PC-9 (cell line): Measurements from ENCODE around the gene CD209. TPM values are rescaled to one million over a fixed set of nuclear protein-coding genes. Genes with fewer than 3 reads are reported as not detected.

Experiments
- BruUV-seq: library from RNA; stranded (reverse); fragments of 400-500 nt; replicated peaks from 2 replicates; lab custom pipeline; 2021; lab: Mats Ljungman, UMichigan
- CTCF ChIA-PET: fragments of 300-600 bp; sonication (Branson Sonifier 250); formaldehyde crosslinking; loops from one replicate; lab custom pipeline; 2022; ENCODE audit warnings: antibody characterized with exemption; lab: Charles Lee
- POLR2A ChIA-PET: fragments of 300-600 bp; sonication (Branson Sonifier 250); formaldehyde crosslinking; loops from one replicate; lab custom pipeline; 2022; ENCODE audit warnings: antibody characterized with exemption; ENCODE audit not compliant: unreplicated experiment; lab: Charles Lee
- DNase-seq, 2 experiments: peaks; one replicate each; pipeline versions ENCODE4 v3.0.0 to v3.0.0-alpha.2; 2015 to 2022; ENCODE audit warnings: mixed read lengths in 1 of 2
- H2AFZ ChIP-seq: fragments of 200-600 bp; sonication (generic); 2 replicates; pipeline ENCODE4 v1.8.1; 2017; ENCODE audit warnings: antibody characterized with exemption
- H3F3A ChIP-seq: fragments of 200-600 bp; sonication (generic); 2 replicates; pipeline ENCODE4 v1.8.1; 2017; ENCODE audit warnings: antibody characterized with exemption, mild to moderate bottlenecking, low read depth; ENCODE audit not compliant: insufficient read depth
- H3K27ac ChIP-seq: fragments of 200-600 bp; sonication (generic); 2 replicates; pipeline ENCODE4 v1.6.1; 2016; ENCODE audit warnings: mixed run types
- H3K27me3 ChIP-seq: fragments of 200-600 bp; sonication (generic); 2 replicates; pipeline ENCODE4 v1.6.1; 2016; ENCODE audit warnings: low read depth, mixed run types; ENCODE audit not compliant: insufficient read depth
- H3K36me3 ChIP-seq: fragments of 200-600 bp; sonication (generic); 2 replicates; pipeline ENCODE4 v1.6.1; 2016; ENCODE audit warnings: low read depth, mixed run types
- H3K4me1 ChIP-seq: fragments of 200-600 bp; sonication (generic); replicated peaks from 2 replicates; pipeline ENCODE4 v1.6.1; 2016; ENCODE audit warnings: mixed run types; ENCODE audit not compliant: insufficient read depth
- H3K4me2 ChIP-seq: fragments of 200-600 bp; sonication (generic); 2 replicates; pipeline ENCODE4 v1.6.1; 2017; ENCODE audit warnings: mixed run types
- H3K4me3 ChIP-seq: fragments of 200-600 bp; sonication (generic); 2 replicates; pipeline ENCODE4 v1.6.1; 2016; ENCODE audit warnings: mixed run types
- H3K79me2 ChIP-seq: fragments of 200-600 bp; sonication (generic); 2 replicates; pipeline ENCODE4 v1.6.1; 2017; ENCODE audit warnings: low read depth, mixed run types
- H3K9me2 ChIP-seq: fragments of 200-600 bp; sonication (generic); 2 replicates; pipeline ENCODE4 v1.8.1; 2017; ENCODE audit warnings: mild to moderate bottlenecking; ENCODE audit not compliant: insufficient read depth
- H3K9me3 ChIP-seq: fragments of 200-600 bp; sonication (generic); 2 replicates; pipeline ENCODE4 v1.8.1; 2016; ENCODE audit warnings: low read depth; ENCODE audit not compliant: insufficient read depth
- H4K20me1 ChIP-seq: fragments of 200-600 bp; sonication (generic); 2 replicates; pipeline ENCODE4 v1.8.1; 2017; ENCODE audit not compliant: insufficient read depth
- EZH2 ChIP-seq: fragments of 200-600 bp; sonication (generic); IDR thresholded peaks from 2 replicates; pipeline ENCODE4 v1.8.0; 2017; ENCODE audit warnings: antibody characterized with exemption, low read depth
- intact Hi-C: fragments of 100-400 bp; cut with micrococcal nuclease; formaldehyde crosslinking; loops from one replicate; pipeline ENCODE4 v1.10.0; 2022; ENCODE audit not compliant: unreplicated experiment
- total RNA-seq: library from RNA; stranded (reverse); gene quantifications from 2 replicates; pipeline ENCODE4 v1.2.3, GENCODE V29; 2021
- TF ChIP-seq, protein P1 (sequence below): fragments of 200-600 bp; sonication (generic); conservative IDR thresholded peaks from 2 replicates; pipeline ENCODE4 v1.6.1; 2017; ENCODE audit warnings: mixed run types, antibody characterized with exemption, mild to moderate bottlenecking, moderate library complexity

CD209 gene
- total RNA-seq, 1 experiment from 2014 or later: not detected

DNA sequence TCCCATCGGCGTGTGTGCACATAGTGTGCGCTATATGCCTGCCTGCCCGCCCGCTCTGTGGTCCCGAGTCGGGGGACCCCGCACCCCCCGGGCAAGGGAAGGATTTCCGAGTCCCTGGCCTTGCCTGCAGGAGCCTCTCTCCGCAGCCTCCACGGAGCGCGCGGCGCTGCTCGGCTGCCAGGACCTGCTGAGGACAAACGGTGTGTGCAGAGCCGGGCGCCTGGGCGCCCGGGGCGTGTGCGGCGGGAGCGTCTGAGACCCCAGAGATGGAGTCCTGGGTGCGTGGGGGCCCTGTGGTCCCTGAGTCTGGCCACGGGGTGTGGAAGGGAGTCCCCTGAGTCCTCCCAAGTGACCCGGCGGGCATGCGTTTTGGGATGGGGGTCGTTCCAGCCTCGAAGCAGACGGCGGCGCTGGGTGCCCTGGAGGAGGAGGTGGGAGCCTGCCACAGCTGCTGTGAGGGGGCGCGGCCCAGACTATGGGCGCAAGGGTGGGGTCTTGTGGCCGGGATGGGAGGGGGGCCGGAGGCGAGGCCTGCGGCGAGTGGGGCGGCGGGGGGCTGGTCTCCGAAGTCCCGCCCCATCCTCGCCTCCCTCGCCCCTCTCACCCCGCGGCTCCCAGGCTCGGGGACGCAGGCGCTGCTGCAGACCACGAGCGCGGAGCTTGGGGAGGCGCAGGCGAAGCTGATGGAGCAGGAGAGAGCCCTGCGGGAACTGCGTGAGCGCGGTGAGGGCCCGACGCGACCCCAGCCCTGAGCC is 41.0 kb upstream of the CD209 start:
- no TSS peak for BruUV-seq
- H3K4me2 ChIP-seq: no peak overlapping the region
- H3K9me3 ChIP-seq: peaks cover 4% of the 10 kb centered on the region; the same call in 1 of the 2 replicates
- no peak overlapping the region for H3K27ac ChIP-seq
- CTCF ChIA-PET: interaction anchor here (0.6 kb wide), 1 partner anchor 83 kb away, joined by 4 read pairs; no protein-coding TSS in a partner anchor
- no peak overlapping the region for H2AFZ ChIP-seq
- H4K20me1 ChIP-seq: no peaks in the 10 kb centered on the region
- POLR2A ChIA-PET: no interaction called here
- peaks cover 38% of the 10 kb centered on the region for H3K4me1 ChIP-seq
- H3K9me2 ChIP-seq: no peaks in the 10 kb centered on the region
- no peaks in the 10 kb centered on the region for H3K27me3 ChIP-seq
- H3K36me3 ChIP-seq: no peaks in the 10 kb centered on the region
- no peak overlapping the region for H3K4me3 ChIP-seq
- no peak for DNase-seq
- intact Hi-C loops: no loop called here
- no peak for TF ChIP-seq EZH2
- TF ChIP-seq, protein P1, sequence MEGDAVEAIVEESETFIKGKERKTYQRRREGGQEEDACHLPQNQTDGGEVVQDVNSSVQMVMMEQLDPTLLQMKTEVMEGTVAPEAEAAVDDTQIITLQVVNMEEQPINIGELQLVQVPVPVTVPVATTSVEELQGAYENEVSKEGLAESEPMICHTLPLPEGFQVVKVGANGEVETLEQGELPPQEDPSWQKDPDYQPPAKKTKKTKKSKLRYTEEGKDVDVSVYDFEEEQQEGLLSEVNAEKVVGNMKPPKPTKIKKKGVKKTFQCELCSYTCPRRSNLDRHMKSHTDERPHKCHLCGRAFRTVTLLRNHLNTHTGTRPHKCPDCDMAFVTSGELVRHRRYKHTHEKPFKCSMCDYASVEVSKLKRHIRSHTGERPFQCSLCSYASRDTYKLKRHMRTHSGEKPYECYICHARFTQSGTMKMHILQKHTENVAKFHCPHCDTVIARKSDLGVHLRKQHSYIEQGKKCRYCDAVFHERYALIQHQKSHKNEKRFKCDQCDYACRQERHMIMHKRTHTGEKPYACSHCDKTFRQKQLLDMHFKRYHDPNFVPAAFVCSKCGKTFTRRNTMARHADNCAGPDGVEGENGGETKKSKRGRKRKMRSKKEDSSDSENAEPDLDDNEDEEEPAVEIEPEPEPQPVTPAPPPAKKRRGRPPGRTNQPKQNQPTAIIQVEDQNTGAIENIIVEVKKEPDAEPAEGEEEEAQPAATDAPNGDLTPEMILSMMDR: no peak
- H3K79me2 ChIP-seq: no peaks in the 10 kb centered on the region
- peaks cover 44% of the 10 kb centered on the region for H3F3A ChIP-seq

DNA sequence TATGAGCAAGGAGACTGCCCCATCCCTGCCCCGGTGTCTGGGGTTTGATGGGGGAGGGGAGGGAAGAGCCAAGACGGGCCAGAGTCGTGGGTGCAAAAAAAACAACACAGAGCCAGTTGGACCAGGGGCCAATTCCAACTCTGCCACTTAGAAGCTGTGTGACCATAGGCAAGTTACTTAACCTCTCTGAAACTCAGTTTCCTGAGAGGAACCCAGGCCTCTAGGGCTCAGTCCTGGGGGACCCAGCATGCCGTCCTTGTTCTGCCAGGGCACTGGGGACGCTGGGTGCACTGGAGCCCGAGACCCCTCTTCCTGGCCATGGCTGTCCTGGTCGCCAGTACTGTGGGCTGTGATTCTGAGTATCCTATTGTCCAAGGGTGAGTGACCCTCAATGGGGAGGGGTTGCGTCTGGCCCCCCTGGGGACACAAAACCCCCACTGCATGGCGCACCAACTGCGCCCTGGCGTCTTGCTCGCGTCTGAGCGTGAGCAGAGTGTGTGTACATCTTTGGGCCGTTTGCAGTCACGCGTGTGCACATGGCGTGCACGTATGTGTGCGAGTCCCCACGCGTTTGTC is 40.4 kb upstream of the CD209 start:
- H2AFZ ChIP-seq: no peak overlapping the region
- ChIA-PET CTCF (interaction anchor here (0.6 kb wide), 1 partner anchor 82 kb away, joined by 4 read pairs; no protein-coding TSS in a partner anchor), POLR2A (interaction anchor here (0.6 kb wide), 1 partner anchor 141 kb away, joined by 14 read pairs; no protein-coding TSS in a partner anchor)

DNA sequence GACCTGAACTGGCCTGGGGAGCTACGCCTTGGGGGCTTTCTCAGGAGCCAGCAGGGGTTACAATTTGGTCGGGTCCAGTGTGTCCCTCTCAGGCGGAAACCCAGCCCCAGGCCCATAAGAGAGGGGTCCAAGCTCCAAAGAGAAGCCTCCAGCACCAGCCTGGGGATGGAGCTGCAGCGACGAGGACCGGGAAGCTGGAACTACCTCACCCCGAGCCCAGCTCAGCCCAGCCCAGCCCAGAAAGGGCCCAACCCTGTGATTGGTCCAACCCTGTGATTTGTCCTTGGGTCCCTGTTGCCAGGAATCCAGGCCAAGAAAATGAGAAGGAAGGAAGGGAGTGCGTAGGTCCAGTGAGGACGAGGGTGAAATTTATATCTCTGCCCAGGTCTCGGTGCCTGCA is 39.8 kb upstream of the CD209 start:
- Histone ChIP-seq H3K27me3 (no peaks in the 10 kb centered on the region), H3K27ac (no peak overlapping the region), H3K9me3 (no peaks in the 10 kb centered on the region), H3K4me3 (no peak overlapping the region), H3K4me1 (peaks cover 32% of the 10 kb centered on the region), H3K79me2 (no peaks in the 10 kb centered on the region), H2AFZ (no peak overlapping the region), H3F3A (peaks cover 44% of the 10 kb centered on the region), H4K20me1 (no peaks in the 10 kb centered on the region), H3K4me2 (no peak overlapping the region), H3K36me3 (no peaks in the 10 kb centered on the region), H3K9me2 (no peaks in the 10 kb centered on the region)
- intact Hi-C loops: no loop called here
- TF ChIP-seq, protein P1: no peak
- TF ChIP-seq EZH2: no peak
- no peak for DNase-seq
- CTCF ChIA-PET: no interaction called here
- POLR2A ChIA-PET: interaction anchor here (0.6 kb wide), 1 partner anchor 141 kb away, joined by 14 read pairs; no protein-coding TSS in a partner anchor
- BruUV-seq: no TSS peak

More for the DNA sequence above, 40.4 kb upstream of the CD209 start:
- Histone ChIP-seq H4K20me1 (no peaks in the 10 kb centered on the region), H3K4me3 (no peak overlapping the region), H3F3A (peaks cover 44% of the 10 kb centered on the region), H3K4me2 (no peak overlapping the region), H3K9me3 (no peaks in the 10 kb centered on the region), H3K79me2 (no peaks in the 10 kb centered on the region), H3K27me3 (no peaks in the 10 kb centered on the region), H3K9me2 (no peaks in the 10 kb centered on the region), H3K27ac (no peak overlapping the region), H3K36me3 (no peaks in the 10 kb centered on the region), H3K4me1 (peaks cover 36% of the 10 kb centered on the region)
- intact Hi-C loops: no loop called here
- no peak for DNase-seq
- no TSS peak for BruUV-seq
- no peak for TF ChIP-seq EZH2
- TF ChIP-seq, protein P1: no peak
